ENCODE measurements around the gene KCNH4. TPM values are rescaled to one million over a fixed set of nuclear protein-coding genes. Genes with fewer than 3 reads are reported as not detected.
A peak's percentile ranks its signal among the peaks of the same experiment; 100 is the strongest.
"Not testable (repeated sequence)": the region's sequence is repeated elsewhere in the genome, so short reads cannot be mapped to it uniquely, and the experiment has no call there.

Gene KCNH4
- total RNA-seq, 1 experiment from 2014 or later: 0.12 TPM

DNA sequence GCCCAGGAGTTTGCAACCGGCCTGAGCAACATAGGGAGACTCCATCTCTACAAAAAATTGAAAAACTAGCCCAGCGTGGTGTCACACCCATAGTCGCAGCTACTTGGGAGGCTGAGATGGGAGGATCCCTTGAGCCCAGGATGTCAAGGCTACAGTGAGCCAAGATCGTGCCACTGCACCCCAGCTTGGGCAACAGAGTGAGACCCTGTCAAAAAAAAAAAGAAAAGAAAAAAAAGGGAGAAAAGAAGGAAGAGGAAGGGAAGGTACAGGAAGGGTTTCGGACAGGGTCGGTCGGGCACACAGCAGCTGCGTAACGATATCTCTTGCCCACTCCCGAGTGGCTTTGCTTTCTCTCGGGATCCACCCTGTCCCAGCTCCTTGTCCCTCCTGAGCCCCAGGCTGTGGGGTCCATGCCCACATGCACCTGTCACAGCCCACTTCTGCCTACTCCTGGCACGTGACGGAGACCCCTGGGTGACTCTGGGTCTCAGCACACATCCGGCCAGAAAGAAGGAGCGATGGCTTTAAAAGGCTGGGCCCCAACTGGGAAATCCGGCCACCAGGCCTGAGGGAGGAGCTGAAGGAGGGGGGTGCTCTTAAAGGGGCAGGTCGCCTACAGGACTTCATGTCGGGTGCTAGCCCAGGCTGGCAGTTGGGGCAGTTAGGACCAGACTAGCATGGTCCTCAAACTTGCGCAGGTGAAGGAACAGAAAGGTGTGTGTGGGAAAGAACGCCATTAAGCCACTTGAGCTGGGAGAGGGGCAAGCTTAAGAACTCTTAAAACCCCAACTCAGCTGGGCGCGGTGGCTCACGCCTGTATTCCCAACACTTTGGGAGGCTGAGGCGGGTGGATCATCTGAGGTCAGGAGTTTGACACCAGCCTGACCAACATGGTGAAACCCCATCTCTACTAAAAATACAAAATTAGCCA is 13.3 kb upstream of the KCNH4 start, which contains the start of gene GHDC:
TSS of gene GHDC (minus strand) at position 526 of the 931 bp plus-strand sequence. CDS start 913 bp downstream, outside the sequence.
- DNase-seq (ENCODE audit: low read depth): peak; percentile 77

DNA sequence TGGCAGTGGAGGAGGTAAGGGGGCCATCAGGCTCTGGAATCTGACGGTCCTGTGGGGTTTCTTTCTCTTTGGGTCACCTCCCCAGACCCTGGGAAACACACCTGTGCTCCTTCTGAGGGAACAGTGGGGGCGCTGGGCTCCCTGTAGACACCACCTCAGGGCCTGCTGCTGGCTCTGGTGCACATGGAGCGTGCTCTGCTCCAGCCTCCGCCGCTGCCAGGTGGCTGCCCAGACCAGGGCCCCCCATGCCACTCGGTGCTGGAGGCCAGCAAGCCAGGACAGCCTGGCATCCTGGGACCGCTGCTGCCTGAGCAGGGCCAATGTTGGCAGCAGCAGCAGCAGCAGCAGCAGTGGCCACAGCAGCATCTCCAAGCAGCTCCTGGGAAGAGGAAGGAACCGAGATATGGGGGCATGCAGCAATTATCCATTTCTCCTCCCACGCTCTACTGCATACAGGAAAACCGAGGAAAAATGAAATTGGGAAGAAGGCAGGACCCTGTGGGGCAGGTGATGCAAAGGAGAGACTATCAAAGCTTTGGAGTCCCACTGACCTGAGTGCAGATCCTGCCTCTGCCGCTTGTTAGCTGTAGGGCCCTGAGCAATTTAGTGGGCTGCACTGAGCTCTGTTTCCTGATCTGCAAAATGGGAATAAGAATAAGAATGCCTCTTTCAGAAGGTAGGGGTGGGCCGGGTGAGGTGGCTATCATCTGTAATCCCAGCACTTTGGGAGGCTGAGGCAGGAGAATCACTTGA is 12.4 kb upstream of the KCNH4 start:
- no peak for DNase-seq (ENCODE audit: low read depth)

DNA sequence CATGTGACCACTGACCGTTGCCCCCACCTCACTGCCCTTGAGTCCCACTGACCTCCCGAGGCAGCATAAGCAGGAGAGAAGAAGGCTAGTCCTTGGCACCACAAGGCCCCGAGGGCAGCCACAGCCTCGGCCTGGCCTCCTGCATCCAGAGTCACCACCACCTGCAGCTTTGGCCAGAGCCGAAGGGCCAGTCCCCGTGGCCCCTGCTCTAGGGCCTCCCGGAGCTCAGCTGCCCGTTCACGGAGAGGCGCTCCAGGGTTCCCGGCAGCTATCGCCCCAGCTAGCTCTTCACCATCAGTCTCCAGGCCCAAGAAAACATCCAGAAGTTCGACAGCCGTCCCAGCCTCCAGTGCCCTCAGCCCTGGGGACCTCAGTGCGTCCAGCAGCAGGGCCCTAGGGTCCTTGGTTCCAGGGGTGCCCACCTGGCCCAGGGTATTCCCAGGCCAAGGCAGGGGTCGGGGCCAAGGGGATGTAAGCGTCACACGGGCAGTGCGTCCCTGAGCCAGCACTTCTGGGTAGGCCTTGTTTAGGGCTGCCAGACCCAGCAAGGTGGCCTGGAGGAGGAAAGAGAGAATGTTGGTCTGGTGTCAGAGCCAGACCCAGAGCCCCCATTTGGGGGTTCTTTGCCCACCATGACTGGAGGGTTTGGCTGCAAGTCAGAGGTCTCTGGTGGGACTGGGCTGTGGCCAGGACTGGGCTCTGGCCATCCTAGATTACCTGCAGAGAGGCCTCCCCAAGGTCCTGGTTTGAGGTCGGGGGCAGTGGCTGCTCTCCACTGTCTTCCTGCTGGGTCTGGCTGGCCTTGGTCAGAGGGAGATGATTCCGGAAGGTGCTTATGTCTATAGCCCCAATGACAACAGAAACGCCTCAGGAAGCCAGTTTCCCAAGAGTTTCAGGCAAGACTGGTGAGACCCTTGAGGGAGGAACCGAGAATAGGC is 11.5 kb upstream of the KCNH4 start:
- no peak for DNase-seq (ENCODE audit: low read depth)

DNA sequence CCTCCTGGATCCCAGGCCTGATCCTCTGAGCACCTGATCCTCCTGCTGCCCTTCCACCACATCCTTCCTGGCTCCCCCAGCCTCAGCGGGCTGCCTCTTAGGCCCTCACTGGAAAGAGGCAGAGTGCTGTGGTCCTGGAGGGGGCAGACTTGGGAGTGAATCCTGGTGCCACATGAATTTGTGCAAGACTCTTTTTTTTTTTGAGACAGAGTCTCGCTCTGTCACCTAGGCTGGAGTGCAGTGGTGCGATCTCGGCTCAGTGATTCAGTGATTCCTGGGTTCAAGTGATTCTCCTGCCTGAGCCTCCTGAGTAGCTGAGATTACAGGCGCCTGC is 10.3 kb upstream of the KCNH4 start:
- no peak for DNase-seq (ENCODE audit: low read depth)

DNA sequence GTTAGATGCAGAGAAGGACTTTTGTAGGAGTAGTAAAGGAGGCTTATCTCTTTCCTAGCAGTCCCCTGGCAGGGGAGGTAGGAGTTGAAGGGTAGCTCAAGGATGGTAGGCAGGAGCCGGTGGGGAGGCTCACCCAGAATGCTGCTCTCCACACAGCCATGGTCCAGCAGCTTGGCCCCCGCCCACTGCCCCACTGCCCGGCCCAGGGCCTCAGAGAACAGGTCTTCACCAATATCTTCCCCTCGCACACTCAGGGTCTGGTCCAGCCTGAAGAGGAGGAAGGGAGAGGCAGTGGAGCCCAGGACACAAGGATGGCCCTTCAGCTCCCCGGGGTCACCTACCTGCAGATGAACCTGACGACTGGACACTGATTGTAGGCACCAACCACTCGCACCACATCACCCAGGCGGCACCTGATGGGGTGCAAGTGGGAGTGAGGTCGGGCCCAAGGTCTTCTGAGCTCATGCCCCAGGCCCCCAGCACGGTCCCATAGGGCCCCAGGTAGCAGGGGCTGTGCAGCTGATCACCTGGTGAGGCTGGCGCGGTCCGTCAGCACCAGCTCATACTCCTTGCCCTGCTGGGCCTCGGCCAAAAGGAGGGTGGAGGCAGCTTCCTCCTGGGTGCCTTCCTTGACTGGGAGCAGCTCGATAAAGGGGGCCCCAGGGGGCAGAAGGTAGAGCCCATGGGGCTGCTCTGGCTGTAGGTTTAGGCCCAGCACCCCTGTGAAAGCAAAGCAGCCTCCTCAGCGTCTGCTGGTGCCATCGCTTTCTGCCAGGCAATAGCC is 9.7 kb upstream of the KCNH4 start:
- no peak for DNase-seq (ENCODE audit: low read depth)

DNA sequence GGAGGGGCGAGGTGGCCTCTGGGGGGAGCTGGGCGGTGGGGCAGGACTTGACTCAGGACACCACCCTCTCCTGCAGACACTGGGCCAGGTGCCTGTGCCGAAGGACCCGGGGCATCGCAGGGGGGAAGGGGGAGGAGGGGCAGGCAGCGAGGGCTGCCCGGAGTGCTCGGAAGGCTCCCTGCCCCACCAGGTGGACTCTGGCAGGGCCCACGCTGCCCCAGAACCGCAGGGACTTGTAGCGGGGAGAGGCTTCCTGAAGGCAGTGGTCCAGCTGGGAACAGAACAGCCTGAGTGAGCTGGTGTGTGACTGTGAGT is 8.7 kb upstream of the KCNH4 start:
- DNase-seq (ENCODE audit: low read depth): no peak

DNA sequence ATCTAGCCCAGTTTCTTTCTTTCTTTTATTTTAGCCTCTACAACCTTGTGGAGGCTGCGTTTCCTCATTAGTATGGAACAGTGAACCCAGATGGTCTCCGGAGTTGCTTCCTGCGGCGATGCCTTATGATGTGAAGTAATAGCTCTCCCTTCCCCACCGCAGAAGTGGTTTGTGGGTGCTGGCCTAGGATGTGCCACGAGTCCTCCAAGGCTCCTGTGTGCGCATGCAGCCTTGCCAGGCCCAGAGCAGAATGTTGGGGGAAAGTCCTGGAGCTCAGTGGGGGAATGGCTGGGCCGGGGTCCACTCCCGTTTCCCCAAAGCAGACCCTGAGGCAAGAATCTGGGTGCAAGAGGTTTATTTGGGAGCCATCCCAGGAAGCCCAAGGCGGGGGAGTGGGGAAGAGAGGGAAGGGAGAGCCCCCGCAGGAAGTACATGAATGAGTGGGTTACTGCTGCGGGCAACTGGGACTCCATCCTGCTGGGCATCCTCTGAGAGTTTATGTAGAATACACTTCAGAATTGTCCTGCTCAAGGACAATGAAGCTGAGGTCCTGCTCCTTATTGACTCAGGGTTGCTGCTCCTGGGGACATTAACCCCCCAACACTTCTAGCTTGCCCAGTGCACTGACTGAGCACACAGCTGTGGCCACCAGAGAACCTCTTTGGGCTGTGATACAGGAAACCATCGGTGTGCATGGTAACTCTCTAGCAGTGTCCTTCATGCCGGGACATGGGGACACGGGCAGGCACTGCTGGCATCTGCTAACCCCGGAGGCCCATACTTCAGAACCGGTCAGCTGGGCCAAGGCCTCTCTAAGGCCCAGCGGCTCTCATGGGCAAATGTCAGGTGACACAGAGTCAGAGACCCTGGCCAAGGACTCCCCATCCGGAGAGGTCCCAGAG is 8.1 kb upstream of the KCNH4 start:
- DNase-seq (ENCODE audit: low read depth): no peak

DNA sequence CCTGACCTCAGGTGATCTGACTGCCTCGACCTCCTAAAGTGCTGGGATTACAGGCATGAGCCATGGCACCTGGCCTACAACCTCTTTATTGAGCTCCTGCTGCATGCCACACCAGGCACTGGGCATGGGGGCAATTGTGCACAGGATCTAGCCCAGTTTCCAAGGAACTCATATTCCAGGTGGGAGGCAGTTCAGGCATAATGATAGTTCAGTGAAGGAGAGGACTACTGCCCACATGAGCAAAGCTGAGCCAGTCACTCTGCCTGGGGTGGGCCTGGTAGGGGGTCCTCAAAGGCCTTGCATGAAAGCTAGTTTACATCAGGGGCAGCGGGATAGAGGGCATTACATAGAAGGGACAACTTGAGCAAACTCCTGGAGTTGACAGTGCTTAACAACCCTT is 6.9 kb upstream of the KCNH4 start:
- no peak for DNase-seq (ENCODE audit: low read depth)

DNA sequence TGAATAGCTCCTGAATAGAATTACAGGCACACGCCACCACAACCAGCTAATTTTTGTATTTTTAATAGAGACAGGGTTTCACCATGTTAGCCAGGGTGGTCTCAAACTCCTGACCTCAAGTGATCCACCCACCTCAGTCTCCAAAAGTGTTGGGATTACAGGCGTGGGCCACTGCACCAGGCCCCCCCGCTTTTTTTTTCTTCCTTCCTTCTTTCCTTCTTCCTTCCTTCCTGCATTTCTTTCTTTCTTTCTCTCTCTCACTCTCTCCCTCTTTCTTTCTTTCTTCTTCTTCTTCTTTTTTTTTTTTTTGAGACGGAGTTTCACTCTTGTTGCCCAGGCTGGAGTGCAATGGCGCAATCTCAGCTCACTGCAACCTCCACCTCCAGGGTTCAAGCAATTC is 5.2 kb upstream of the KCNH4 start:
- DNase-seq (ENCODE audit: low read depth): not testable (repeated sequence)

DNA sequence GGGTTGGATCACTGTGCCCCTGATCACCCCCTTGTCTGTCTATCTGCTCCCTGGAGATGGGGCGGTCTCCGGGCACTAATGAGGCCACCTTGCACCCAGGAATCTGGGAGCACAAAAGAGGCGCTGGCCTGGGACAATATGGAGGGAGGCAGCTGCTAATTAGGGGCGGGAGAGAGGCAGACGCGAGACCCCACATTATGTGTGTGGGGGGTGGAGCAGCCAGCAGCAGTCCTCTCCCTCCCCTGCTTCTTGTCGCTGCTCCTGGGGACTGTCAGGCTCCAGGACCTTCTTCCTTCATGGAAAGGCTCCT is 4.6 kb upstream of the KCNH4 start:
- no peak for DNase-seq (ENCODE audit: low read depth)

DNA sequence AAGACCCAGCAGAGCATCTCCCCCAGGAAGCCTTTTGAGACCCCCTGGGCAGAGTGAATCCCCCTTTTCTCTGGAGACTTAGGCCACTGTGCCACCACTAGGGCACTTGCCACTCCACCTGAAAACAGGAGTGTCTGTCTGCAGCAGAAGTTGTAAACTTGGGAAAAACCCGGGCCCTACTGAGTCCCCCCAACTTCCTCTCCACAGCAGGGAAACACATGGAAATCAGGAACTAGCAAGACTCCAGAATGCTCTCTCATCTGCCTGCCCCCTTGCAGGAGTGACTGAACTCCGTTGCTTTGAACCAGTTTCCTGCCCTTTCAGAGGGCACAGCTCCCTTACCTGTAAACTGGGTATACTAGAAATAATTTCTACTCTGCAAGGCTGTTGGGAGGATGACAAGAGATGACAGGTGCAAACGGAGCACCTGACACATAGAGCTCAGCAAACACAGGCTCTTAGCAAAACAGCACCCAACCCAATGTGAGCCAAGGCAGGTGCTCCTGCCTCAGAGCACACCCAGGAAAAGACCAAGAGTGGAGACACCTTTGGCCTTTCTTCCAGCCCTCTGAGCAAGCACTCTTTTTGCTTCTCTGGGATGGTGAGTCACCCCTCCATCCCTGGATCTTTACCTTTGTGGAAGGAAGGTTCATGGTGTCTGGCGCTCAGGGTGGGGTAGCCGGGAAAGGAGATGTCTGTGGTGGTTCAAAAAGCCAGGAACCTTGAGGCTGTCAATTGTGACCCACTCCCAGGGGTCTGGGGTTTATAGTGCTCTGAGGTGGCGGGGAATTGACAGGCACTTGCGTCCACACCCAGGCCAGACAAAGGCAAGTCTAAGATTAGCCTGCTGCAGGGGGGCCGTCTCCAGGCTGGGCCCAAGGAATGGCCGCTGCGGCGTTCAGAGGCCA is 4.0 kb upstream of the KCNH4 start, which contains the start of gene HCRT:
TSS of gene HCRT (minus strand) at position 740 of the 908 bp plus-strand sequence. CDS start at position 653, 87 bp downstream.
- no peak for DNase-seq (ENCODE audit: low read depth)

DNA sequence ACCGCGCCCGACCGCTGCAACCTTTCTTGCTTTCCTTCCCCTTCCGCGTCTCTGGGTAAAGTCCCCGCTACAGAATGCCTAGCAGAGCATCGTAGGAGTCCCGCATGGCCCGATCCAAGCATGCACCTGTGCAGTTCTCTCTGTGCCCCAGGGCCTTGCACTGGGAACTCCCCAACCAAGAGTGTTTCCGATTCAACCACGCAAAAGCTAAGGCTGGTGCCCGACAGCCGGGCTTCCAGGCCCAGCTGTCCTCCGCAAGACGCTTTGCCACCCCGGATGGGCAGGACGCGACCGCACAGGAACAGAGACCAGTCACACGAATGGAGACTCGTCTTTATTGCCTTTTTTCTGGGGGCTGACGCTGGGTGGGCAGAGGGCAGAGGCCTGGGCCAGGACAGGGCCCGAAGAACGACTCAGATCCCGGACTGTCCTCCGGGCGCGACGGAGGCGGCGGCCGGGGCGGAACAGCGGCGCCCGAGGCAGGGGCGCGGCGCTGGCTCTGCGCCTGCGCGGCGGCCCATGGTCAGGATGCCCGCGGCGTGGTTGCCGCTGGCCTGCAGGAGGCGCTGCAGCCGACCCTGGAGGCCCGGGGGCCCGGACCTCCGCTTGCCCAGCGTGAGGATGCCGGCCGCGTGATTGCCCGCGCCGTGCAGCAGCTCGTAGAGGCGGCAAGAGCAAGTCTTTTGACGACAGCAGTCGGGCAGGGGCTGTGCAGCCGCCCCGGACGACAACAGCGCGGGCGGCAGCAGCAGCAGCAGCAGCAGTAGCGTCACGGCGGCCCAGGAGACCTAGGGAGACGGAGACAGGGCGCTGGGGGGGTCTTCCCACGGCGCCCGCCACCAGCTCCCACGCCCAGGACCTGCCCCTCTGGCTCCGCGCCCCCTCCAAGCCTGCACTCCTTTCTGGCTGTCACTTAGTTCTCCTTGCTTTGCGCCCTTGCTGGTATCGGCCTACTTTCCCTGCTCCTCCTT is 3.1 kb upstream of the KCNH4 start:
- peak; percentile 45 for DNase-seq (ENCODE audit: low read depth)

DNA sequence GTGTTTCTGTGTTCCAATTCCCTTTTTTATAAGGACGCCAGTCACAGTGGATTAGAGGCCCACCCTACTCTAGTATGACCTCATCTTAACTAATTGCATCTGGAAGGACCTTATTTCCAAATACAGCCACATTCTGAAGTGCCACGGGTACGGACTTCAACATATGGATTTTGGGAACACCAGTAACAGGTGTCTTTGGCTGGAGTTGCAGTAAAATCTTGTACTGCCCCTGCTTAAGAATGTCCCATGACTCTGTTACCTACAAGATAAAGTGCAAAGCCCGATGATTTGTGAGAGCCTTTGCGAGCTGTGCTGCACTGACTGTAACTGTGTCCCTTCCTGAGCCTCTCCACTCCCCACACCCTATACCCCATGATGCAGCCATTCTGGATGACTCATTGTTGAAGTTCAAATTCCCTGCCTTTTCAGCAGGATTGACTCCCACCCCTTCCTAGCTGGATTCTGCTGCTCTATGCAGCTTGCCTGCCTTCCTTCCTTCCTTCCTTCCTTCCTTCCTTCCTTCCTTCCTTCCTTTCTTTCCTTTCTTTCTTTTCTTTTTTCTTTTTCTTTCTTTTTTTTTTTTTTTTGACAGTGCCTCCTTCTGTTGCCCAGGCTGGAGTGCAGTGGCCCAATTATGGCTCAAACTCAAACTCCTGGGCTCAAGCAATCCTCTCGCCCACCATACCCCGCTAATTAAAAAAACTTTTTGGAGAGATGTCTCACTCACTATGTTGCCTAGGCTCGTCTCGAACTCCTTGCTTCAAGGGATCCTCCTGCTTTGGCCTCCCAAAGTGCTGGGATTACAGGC is 2.2 kb upstream of the KCNH4 start:
- peak; percentile 30 for DNase-seq (ENCODE audit: low read depth)

DNA sequence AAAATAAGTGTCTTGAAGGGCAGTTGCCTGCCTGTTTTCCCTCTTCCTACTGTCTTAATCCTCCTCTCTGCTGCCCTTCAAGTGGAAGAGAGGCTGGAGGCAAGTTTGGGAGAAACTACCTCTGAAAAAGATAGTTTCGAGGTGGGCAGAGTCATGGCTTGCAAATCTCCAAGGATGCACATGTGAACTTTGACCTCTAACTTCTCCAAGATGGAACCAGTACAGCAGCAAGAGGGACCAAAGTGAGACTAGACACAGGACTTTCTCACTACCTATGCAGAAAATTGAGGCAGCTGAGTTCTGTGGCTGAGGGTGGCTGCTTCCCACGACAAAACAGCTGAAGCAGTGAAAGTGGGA is 887 bp upstream of the KCNH4 start:
- no peak for DNase-seq (ENCODE audit: low read depth)

DNA sequence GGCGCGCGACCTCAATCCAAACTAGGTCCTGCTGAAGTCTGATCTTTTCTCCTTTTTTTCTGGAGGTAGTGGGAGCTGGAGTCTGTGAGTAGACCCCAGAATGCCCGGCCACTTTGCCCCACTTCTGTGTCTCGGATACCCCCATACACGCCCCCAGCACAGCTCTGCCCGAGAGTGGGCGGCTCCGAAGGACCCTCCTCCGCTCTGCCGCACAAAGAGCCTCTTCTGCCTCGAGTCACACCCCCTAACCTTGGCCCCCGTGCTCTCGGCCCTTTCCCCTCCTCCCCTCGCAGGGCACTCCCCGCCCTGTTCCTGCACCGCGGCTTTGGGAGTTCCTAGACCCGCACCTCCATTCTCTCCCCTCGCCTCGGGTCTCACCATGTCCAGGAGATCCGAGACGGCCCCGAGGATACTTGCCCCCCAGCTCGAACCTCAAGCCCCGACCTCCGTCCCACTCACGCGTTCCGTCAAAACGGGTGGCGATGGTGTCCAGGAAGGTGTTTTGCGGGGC is 476 bp downstream of the KCNH4 start:
- DNase-seq (ENCODE audit: low read depth): no peak

DNA sequence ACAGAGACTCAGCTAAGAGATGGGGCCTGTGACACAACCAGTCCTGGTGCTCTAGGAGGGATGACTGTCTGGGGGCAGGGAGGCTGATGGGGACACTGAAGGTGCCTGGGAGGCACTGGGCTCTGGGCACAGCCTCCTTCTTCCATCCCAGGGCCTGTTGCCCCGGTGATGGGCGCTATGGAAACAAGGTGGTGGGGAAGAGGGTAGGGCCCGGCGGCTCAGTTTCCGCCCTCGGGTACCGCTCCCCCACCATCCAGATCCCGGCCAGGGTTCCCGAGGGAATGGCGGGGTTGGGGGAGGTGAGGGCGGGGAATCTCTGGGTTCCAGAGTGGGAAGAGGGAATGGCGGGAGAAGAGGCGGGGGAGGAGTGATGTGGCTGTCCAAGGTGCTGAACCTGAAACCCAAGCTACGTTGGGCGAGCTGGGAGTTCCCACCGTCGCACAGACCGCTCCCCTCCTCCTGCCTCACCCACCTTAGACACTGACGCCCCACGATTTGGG is 981 bp downstream of the KCNH4 start:
- peak; percentile 46 for DNase-seq (ENCODE audit: low read depth)

DNA sequence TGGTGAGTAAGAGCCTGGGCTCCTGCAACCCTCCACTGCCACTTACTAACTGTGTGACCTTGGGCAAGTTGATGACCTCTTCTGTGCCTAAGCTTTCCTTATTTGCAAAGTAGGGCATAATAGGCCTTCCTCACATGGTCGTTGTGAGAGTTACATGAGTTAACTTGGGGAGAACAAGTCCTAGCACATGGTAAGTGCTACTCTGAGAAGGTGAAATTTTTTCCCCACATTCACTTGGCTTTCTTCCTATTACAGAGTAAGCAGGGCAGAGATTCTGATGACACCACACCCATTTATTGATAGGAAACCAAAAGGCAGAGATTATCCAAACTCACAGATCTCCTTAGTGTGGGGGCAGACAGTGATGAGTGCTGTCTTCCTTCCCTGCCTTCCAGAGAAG is 1.6 kb downstream of the KCNH4 start:
- no peak for DNase-seq (ENCODE audit: low read depth)
